ENCODE measurements around the gene TMLHE.
"Not testable (repeated sequence)": the region's sequence is repeated elsewhere in the genome, so short reads cannot be mapped to it uniquely, and the experiment has no call there.

The TMLHE gene, protein sequence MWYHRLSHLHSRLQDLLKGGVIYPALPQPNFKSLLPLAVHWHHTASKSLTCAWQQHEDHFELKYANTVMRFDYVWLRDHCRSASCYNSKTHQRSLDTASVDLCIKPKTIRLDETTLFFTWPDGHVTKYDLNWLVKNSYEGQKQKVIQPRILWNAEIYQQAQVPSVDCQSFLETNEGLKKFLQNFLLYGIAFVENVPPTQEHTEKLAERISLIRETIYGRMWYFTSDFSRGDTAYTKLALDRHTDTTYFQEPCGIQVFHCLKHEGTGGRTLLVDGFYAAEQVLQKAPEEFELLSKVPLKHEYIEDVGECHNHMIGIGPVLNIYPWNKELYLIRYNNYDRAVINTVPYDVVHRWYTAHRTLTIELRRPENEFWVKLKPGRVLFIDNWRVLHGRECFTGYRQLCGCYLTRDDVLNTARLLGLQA

DNA sequence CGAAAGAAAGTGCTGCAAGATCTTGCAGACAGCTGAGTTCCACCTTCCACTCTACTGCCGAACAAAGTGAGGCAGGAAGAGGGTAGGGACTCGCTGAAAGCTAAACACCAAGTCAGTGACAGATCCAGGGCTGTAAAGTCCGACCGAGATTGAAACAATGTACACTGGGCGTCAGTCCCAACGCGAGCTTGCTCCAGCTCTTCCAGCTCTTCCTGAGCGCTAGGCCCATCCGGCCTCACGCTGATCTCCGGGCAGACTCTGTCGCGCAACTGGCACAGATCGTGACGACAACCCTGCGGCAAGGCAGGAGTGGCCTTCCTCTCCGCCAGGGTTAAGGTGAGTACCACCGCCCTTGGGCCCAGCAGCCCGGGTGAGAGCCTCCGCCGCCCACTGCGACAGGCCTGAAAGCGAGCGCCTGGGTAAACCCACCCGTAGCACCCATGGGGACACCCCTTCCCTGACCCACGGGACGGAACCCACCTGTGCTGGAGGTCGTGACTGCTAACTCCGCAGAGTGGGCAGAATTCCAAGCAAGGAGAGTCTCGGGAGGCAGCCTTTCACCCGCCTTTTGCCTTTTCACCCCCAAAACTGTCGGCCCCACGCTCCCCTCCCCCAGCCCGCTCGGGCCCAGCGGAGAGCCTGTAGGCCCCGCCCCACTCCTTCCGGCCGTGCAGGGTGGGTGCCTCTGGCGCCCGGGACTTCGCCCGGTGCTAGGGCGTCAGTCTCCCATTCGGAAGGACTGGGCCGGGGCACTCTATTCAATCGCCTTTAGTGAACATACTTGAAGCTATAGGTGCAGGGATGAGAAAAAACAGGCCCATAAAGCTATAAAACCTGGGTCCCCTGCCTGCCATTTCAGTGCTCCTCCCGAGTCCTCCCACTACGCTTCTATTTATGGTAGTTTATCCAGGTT, at the start of gene TMLHE, which contains the start of gene SPRY3:
TMLHE (minus strand) TSS at position 641 of the 913 bp plus-strand sequence. CDS start 67,676 bp downstream, outside the sequence.
SPRY3 (plus strand) TSS at position 275 of the 913 bp plus-strand sequence.
- DNase-seq: peak; percentile 55

- DNase-seq: no peak
Observed at GRCh38 chrX:155662282-155662681, 49.5 kb upstream of the TMLHE start.

DNA sequence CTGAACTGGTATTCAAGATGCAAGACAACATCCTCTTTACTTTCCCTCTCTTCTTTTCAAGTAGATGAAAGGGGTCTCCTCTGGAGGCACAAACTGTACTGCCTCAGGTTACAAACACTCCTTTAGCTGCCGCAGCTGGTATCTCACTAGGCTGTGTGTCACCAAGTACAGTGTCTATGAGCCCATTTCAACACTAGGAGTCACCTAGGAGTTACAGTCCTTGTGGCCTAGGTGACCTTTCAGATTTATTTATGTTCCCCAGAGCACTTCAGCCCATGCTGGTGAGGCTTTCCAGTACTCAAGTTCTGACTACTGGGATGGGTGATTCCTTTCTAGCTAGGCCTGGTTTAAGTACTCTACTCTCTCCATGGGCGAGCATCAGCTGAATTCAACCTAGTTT, 32.4 kb upstream of the TMLHE start:
- no peak for DNase-seq

DNA sequence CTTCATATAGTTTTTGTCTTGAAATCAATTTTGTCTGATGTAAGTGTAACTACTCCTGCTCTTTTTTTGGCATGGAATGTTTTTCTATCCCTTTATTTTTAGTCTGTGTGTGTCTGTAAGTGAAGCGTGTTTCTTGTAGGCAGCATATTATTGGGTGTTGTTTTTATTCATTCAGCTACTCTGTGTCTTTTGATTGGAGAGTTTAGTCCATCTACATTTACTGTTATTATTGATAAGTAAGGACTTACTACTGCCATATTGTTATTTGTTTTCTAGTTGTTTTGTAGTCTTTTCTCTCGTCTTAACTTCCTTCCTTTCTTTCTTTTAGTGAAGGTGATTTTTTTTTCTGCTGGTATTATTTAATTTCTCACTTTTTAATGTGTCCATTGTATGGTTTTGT, 30.5 kb upstream of the TMLHE start:
- DNase-seq: no peak

DNA sequence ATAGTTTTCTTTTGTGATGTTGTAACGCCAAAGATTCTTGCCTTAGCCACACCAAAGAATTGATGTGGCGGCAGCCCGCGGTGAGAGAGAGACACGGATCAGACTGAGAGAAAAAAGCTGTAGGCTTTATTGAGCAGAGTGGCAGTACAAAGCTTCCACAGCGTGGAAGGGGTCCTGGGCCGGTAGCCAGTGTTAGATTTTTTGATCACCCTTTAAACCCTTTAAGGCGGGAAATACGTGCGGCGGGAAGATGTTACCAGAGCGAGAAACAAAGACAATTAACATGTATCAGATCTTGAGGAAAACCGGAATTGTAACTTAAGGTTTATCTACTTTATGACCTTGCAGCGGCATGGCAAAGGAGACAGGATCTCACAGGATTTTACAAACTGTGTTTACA, 28.6 kb upstream of the TMLHE start:
- DNase-seq: not testable (repeated sequence)

DNA sequence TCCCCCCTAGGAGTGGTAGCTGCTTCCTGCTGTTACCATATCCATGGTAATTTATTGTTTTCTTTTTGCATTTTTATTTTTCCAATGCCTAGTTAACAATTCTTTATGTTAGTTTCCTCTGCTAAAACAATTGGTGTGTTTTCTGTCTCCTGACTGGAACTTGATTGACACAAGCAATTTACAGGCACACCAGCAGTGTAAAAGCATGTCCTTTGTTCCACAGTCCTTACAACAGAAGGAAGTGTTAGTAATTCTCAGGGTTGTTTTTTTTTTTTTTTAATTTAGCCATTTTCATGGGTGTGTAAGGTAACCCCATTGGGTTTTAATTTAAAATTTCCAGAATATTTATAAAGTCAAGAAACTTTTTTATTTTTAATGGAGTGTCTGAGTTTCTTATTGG, 25.0 kb upstream of the TMLHE start:
- no peak for DNase-seq

DNA sequence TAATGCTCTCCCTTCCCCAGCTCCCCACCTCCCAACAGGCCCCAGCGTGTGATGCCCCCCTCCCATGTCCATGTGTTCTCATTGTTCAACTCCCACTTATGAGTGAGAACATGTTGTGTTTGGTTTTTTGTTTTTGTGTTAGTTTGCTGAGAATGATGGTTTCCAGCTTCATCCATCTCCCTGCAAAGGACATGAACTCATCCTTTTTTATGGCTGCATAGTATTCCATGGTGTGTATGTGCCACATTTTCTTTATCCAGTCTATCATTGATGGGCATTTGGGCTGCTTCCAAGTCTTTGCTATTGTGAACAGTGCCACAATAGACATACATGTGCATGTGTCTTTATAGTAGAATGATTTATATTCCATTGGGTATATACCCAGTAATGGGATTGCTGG, 22.3 kb upstream of the TMLHE start:
- DNase-seq: not testable (repeated sequence)

- DNase-seq: peak; percentile 50
Observed at GRCh38 chrX:155632431-155633100, 19.8 kb upstream of the TMLHE start.

DNA sequence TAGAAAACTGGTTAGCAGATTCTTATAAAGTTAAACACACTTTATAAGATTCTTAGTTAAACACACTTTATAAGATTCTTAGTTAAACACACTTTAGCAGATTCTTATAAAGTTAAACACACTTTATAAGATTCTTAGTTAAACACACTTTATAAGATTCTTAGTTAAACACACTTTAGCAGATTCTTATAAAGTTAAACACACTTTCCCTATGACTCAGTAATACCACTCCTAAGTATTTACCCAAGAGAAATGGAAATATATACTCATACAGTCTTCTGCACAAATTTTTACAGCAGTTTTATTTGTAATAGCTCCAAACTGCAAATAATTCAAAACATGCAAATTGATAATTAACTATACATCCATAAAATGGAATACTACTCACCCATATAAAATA, 7.4 kb upstream of the TMLHE start:
- not testable (repeated sequence) for DNase-seq

GRCh38 chrX:155615938-155616337, 3.2 kb upstream of the TMLHE start:
- DNase-seq: no peak

- DNase-seq: no peak
Observed at GRCh38 chrX:155613927-155614559, 1.3 kb upstream of the TMLHE start.

DNA sequence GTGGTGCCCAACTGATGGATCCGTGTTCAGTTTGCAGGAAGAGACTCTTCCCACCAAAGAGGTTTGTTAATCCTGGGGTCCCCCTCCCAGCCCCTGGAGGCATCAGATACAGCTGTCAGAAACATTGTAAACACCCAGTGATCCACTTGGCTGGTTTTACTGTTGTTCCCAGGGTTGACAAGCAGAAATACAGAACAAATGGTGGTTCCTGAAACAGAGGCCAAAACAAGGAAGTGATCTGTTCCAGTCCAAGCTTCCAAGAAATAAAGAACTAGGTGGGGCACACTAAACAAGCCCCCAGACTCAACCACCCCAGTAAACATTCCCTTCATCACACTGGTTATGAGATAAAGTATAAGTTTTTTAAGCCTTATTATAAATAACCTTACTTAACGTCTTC, 1.4 kb downstream of the TMLHE start:
- no peak for DNase-seq

DNA sequence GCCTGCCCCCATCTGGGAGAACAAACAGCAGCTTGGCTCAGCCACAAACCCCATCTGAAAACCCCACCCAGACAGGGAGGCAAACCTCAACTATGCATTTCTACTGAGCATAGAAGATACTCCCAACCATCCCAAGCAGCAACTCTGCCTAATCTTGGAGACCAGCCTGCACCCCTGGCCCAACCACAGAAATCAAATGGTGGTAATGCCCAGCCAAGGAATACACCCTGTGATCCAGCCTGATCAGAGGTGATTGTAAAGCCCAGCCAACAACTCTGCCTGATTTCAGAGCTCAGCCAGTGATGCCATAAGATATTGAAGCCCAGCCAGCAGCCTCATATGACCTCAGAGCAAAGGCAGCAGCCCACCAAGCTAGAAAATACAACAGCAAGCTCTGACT, 19.8 kb downstream of the TMLHE start:
- no peak for DNase-seq

- no peak for DNase-seq
Observed at GRCh38 chrX:155592331-155592730, 20.4 kb downstream of the TMLHE start.

GRCh38 chrX:155577682-155578081, 35.1 kb downstream of the TMLHE start:
- DNase-seq: peak; percentile 25

GRCh38 chrX:155563099-155563498, 49.7 kb downstream of the TMLHE start:
- DNase-seq: no peak

GRCh38 chrX:155544881-155545280, 67.9 kb downstream of the TMLHE start:
- DNase-seq: no peak

- DNase-seq: no peak
Observed at GRCh38 chrX:155535866-155536265, 76.9 kb downstream of the TMLHE start.

DNA sequence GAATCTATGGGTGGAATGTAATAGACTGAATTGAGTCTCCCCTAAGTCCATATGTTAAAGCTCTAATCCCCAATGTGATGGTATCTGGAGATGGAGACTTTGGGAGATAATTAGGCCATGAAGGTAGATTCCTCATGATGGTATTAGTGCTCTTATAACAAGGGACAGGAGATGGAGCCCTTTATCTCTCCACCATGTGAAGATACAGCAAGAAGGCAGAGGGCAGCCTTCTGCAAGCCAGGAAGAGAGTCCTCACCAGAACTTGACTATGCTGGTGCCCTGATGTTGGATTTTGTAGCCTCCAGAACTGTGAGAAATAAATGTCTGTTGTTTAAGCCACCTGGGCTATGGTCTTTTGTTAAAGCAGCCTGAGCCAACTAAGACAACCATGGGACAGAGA, 78.0 kb downstream of the TMLHE start:
- peak; percentile 1 for DNase-seq

GRCh38 chrX:155527023-155527422, 85.7 kb downstream of the TMLHE start:
- not testable (repeated sequence) for DNase-seq

GRCh38 chrX:155514225-155514624, 98.5 kb downstream of the TMLHE start:
- DNase-seq: no peak

- no peak for DNase-seq
Observed at GRCh38 chrX:155505296-155505695, 107.5 kb downstream of the TMLHE start.

DNA sequence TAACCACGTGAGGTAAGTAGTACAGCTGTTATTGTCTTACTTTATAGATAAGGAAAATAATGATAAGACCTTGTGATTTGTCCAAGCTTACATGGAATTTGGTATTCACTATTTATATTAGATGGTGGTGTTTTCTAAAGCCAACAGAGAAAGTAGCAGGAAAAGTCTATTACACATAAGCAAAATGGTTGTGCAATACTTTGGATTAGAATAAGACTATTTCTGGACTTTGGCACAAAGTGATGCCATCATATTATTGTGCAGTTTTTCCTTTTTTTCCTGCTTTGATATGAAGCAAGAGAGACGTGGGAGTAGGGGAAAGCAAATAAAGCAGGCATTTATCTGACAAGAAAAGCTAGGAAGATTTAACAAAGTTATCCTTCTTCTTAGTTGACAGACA, 117.6 kb downstream of the TMLHE start:
- DNase-seq: not testable (repeated sequence)
